ENCODE data around the gene TM7SF3. TPM values are rescaled to one million over a fixed set of nuclear protein-coding genes. Genes with fewer than 3 reads are reported as not detected.
"Not testable (repeated sequence)": the region's sequence is repeated elsewhere in the genome, so short reads cannot be mapped to it uniquely, and the experiment has no call there.

The TM7SF3 gene
- total and polyA plus RNA-seq, 5 donors from 2014 or later, result 21.8 to 68.2 (median 62.2) TPM

- peaks cover 38% of the 10 kb centered on the region for H3K36me3 ChIP-seq (ENCODE audit: control insufficient read depth, insufficient read depth, low read length)
- H3K4me3 ChIP-seq (ENCODE audit: low read depth, low read length), result no peak overlapping the region
- H3K27me3 ChIP-seq (ENCODE audit: control insufficient read depth, insufficient read depth, low read length), result no peaks in the 10 kb centered on the region
- no peak overlapping the region for H3K4me3 Mint-ChIP-seq
- DNase-seq (no peak), ATAC-seq (ENCODE audit: low read depth in 2 of 2) (no peak)
- no peaks in the 10 kb centered on the region for H3K9me3 ChIP-seq (ENCODE audit: control insufficient read depth in 2 of 2, low read length in 2 of 2)
- peaks cover 40% of the 10 kb centered on the region for H3K4me1 ChIP-seq (ENCODE audit: control insufficient read depth, insufficient read depth, low read length, poor library complexity, severe bottlenecking)
- no peak overlapping the region for H3K27ac Mint-ChIP-seq
- no peaks in the 10 kb centered on the region for H3K9me3 Mint-ChIP-seq
- no peak overlapping the region for H3K27ac ChIP-seq (ENCODE audit: insufficient read depth, low read length, poor library complexity, severe bottlenecking)
- H3K27me3 Mint-ChIP-seq, result no peaks in the 10 kb centered on the region
- peaks cover 31% of the 10 kb centered on the region for H3K36me3 Mint-ChIP-seq
- peaks cover 24 to 51% (median 42%) of the 10 kb centered on the region in 4 donors for H3K4me1 Mint-ChIP-seq
Observed at GRCh38 chr12:27026257-27026656, 12.1 kb upstream of the TM7SF3 start.

- ATAC-seq (ENCODE audit: low read depth in 2 of 2) (no peak), DNase-seq (no peak)
- no peaks in the 10 kb centered on the region for H3K27me3 ChIP-seq (ENCODE audit: control insufficient read depth, insufficient read depth, low read length)
- Mint-ChIP-seq H3K27me3 (no peaks in the 10 kb centered on the region), H3K4me1 (peaks cover 24 to 51% (median 42%) of the 10 kb centered on the region in 4 donors), H3K4me3 (peak overlapping the region; percentile 29 to 99 (median 86)), H3K9me3 (no peaks in the 10 kb centered on the region), H3K36me3 (peaks cover 27% of the 10 kb centered on the region), H3K27ac (no peak overlapping the region)
- H3K4me1 ChIP-seq (ENCODE audit: control insufficient read depth, insufficient read depth, low read length, poor library complexity, severe bottlenecking), result peaks cover 40% of the 10 kb centered on the region
- no peaks in the 10 kb centered on the region for H3K9me3 ChIP-seq (ENCODE audit: control insufficient read depth in 2 of 2, low read length in 2 of 2)
- H3K4me3 ChIP-seq (ENCODE audit: low read depth, low read length), result peak overlapping the region; percentile 32
- H3K36me3 ChIP-seq (ENCODE audit: control insufficient read depth, insufficient read depth, low read length), result peaks cover 28% of the 10 kb centered on the region
- H3K27ac ChIP-seq (ENCODE audit: insufficient read depth, low read length, poor library complexity, severe bottlenecking), result no peak overlapping the region
Observed at GRCh38 chr12:27025116-27025515, 10.9 kb upstream of the TM7SF3 start.

GRCh38 chr12:27024291-27024690 is 10.1 kb upstream of the TM7SF3 start:
- H3K36me3 Mint-ChIP-seq, result peaks cover 22% of the 10 kb centered on the region

GRCh38 chr12:27020761-27021160 is 6.6 kb upstream of the TM7SF3 start:
- H3K27ac Mint-ChIP-seq, result peak overlapping the region in 1 of 3 donors; percentile 23
- H3K4me1 ChIP-seq (ENCODE audit: control insufficient read depth, insufficient read depth, low read length, poor library complexity, severe bottlenecking), result peaks cover 39% of the 10 kb centered on the region
- H3K9me3 Mint-ChIP-seq, result no peaks in the 10 kb centered on the region
- no peaks in the 10 kb centered on the region for H3K27me3 Mint-ChIP-seq
- no peaks in the 10 kb centered on the region for H3K36me3 ChIP-seq (ENCODE audit: control insufficient read depth, insufficient read depth, low read length)
- DNase-seq (no peak), ATAC-seq (ENCODE audit: low read depth in 2 of 2) (no peak)
- no peak overlapping the region for H3K4me3 ChIP-seq (ENCODE audit: low read depth, low read length)
- peak overlapping the region; percentile 17 to 91 (median 52) for H3K4me3 Mint-ChIP-seq
- no peak overlapping the region for H3K27ac ChIP-seq (ENCODE audit: insufficient read depth, low read length, poor library complexity, severe bottlenecking)
- H3K9me3 ChIP-seq (ENCODE audit: control insufficient read depth in 2 of 2, low read length in 2 of 2), result no peaks in the 10 kb centered on the region
- no peaks in the 10 kb centered on the region for H3K27me3 ChIP-seq (ENCODE audit: control insufficient read depth, insufficient read depth, low read length)
- peaks cover 5% of the 10 kb centered on the region for H3K36me3 Mint-ChIP-seq
- H3K4me1 Mint-ChIP-seq, result peaks cover 22 to 38% (median 29%) of the 10 kb centered on the region in 4 donors

More at GRCh38 chr12:27024291-27024690, 10.1 kb upstream of the TM7SF3 start:
- Mint-ChIP-seq H3K4me3 (peak overlapping the region; percentile 12 to 99 (median 76)), H3K4me1 (peaks cover 24 to 51% (median 42%) of the 10 kb centered on the region in 4 donors), H3K27me3 (no peaks in the 10 kb centered on the region), H3K9me3 (no peaks in the 10 kb centered on the region), H3K27ac (peak overlapping the region in 1 of 3 donors; percentile 58)
- no peaks in the 10 kb centered on the region for H3K9me3 ChIP-seq (ENCODE audit: control insufficient read depth in 2 of 2, low read length in 2 of 2)
- H3K27me3 ChIP-seq (ENCODE audit: control insufficient read depth, insufficient read depth, low read length), result no peaks in the 10 kb centered on the region
- DNase-seq, result no peak
- H3K27ac ChIP-seq (ENCODE audit: insufficient read depth, low read length, poor library complexity, severe bottlenecking), result no peak overlapping the region
- no peak for ATAC-seq (ENCODE audit: low read depth in 2 of 2)
- peaks cover 40% of the 10 kb centered on the region for H3K4me1 ChIP-seq (ENCODE audit: control insufficient read depth, insufficient read depth, low read length, poor library complexity, severe bottlenecking)
- peaks cover 21% of the 10 kb centered on the region for H3K36me3 ChIP-seq (ENCODE audit: control insufficient read depth, insufficient read depth, low read length)
- H3K4me3 ChIP-seq (ENCODE audit: low read depth, low read length), result peak overlapping the region; percentile 32

GRCh38 chr12:27018037-27018436 is 3.9 kb upstream of the TM7SF3 start:
- H3K27ac Mint-ChIP-seq, result peak overlapping the region in 1 of 3 donors; percentile 26

GRCh38 chr12:27017163-27017823 is 3.1 kb upstream of the TM7SF3 start:
- H3K36me3 Mint-ChIP-seq; DNase-seq; H3K9me3 Mint-ChIP-seq; H3K9me3 ChIP-seq (ENCODE audit: control insufficient read depth in 2 of 2, low read length in 2 of 2); H3K36me3 ChIP-seq (ENCODE audit: control insufficient read depth, insufficient read depth, low read length); H3K27ac Mint-ChIP-seq; H3K27me3 Mint-ChIP-seq; H3K4me3 ChIP-seq (ENCODE audit: low read depth, low read length); H3K27me3 ChIP-seq (ENCODE audit: control insufficient read depth, insufficient read depth, low read length); ATAC-seq (ENCODE audit: low read depth in 2 of 2); H3K27ac ChIP-seq (ENCODE audit: insufficient read depth, low read length, poor library complexity, severe bottlenecking): not testable (repeated sequence)
- H3K4me1 ChIP-seq (ENCODE audit: control insufficient read depth, insufficient read depth, low read length, poor library complexity, severe bottlenecking), result peaks cover 42% of the 10 kb centered on the region
- Mint-ChIP-seq H3K4me1 (peaks cover 16 to 34% (median 27%) of the 10 kb centered on the region in 4 donors), H3K4me3 (peak overlapping the region in 1 of 4 donors; percentile 47)

More at GRCh38 chr12:27018037-27018436, 3.9 kb upstream of the TM7SF3 start:
- H3K4me1 ChIP-seq (ENCODE audit: control insufficient read depth, insufficient read depth, low read length, poor library complexity, severe bottlenecking), result peaks cover 37% of the 10 kb centered on the region
- H3K9me3 ChIP-seq (ENCODE audit: control insufficient read depth in 2 of 2, low read length in 2 of 2), result no peaks in the 10 kb centered on the region
- Mint-ChIP-seq H3K27me3 (no peaks in the 10 kb centered on the region), H3K4me3 (no peak overlapping the region), H3K36me3 (peaks cover 5% of the 10 kb centered on the region), H3K4me1 (peaks cover 18 to 31% (median 25%) of the 10 kb centered on the region in 4 donors), H3K9me3 (no peaks in the 10 kb centered on the region)
- H3K27me3 ChIP-seq (ENCODE audit: control insufficient read depth, insufficient read depth, low read length), result no peaks in the 10 kb centered on the region
- no peak overlapping the region for H3K4me3 ChIP-seq (ENCODE audit: low read depth, low read length)
- no peak overlapping the region for H3K27ac ChIP-seq (ENCODE audit: insufficient read depth, low read length, poor library complexity, severe bottlenecking)
- ATAC-seq (ENCODE audit: low read depth in 2 of 2), result no peak
- no peaks in the 10 kb centered on the region for H3K36me3 ChIP-seq (ENCODE audit: control insufficient read depth, insufficient read depth, low read length)
- no peak for DNase-seq

- peaks cover 4% of the 10 kb centered on the region for H3K36me3 Mint-ChIP-seq
- Histone ChIP-seq H3K27ac (ENCODE audit: insufficient read depth, low read length, poor library complexity, severe bottlenecking) (peak overlapping the region; percentile 97), H3K4me1 (ENCODE audit: control insufficient read depth, insufficient read depth, low read length, poor library complexity, severe bottlenecking) (peaks cover 42% of the 10 kb centered on the region), H3K4me3 (ENCODE audit: low read depth, low read length) (peak overlapping the region; percentile 34), H3K9me3 (ENCODE audit: control insufficient read depth in 2 of 2, low read length in 2 of 2) (no peaks in the 10 kb centered on the region), H3K36me3 (ENCODE audit: control insufficient read depth, insufficient read depth, low read length) (no peaks in the 10 kb centered on the region), H3K27me3 (ENCODE audit: control insufficient read depth, insufficient read depth, low read length) (no peaks in the 10 kb centered on the region)
- DNase-seq, result peak in 2 of 3 donors; percentile 64 to 77
- ATAC-seq (ENCODE audit: low read depth in 2 of 2), result no peak
- H3K27ac Mint-ChIP-seq, result peak overlapping the region; percentile 95 to 96 (median 96)
- peaks cover 23 to 45% (median 38%) of the 10 kb centered on the region in 4 donors for H3K4me1 Mint-ChIP-seq
- H3K9me3 Mint-ChIP-seq, result no peaks in the 10 kb centered on the region
- no peaks in the 10 kb centered on the region for H3K27me3 Mint-ChIP-seq
- H3K4me3 Mint-ChIP-seq, result peak overlapping the region; percentile 2 to 95 (median 61)
Observed at GRCh38 chr12:27015730-27016076, 1.5 kb upstream of the TM7SF3 start.

All from CD4-positive, CD25-positive, alpha-beta regulatory T cell (primary cell).